Small intestine (tissue), 7 donors: ENCODE data around the gene UBE3B. TPM values are rescaled to one million over a fixed set of nuclear protein-coding genes. Genes with fewer than 3 reads are reported as not detected.

Experiments used
- DNase-seq, 2 donors: peaks; one replicate each; pipeline versions ENCODE4 v3.0.0 to v3.0.0-alpha.2; 2013
- FAIRE-seq: peaks from 2 replicates; lab custom pipeline; 2012; peaks lifted over from hg19 to GRCh38; lab: Jason Lieb, UNC
- H3K27ac ChIP-seq, 3 donors: one replicate each; pipeline ENCODE4 v1.5.1; 2013; ENCODE audit warnings: low read length in 2 of 3, mild to moderate bottlenecking in 2 of 3, control low read depth in 1 of 3, inconsistent platforms in 1 of 3, low read depth in 1 of 3, moderate library complexity in 1 of 3
- H3K27me3 ChIP-seq, 3 donors: one replicate each; pipeline ENCODE4 v1.6.1; 2013; ENCODE audit warnings: low read length in 3 of 3, inconsistent platforms in 1 of 3; ENCODE audit not compliant: control insufficient read depth in 3 of 3, insufficient read depth in 3 of 3
- H3K36me3 ChIP-seq, 3 donors: one replicate each; pipeline ENCODE4 v1.6.1; 2013; ENCODE audit warnings: low read length in 3 of 3, inconsistent platforms in 1 of 3, low read depth in 1 of 3, mild to moderate bottlenecking in 1 of 3, moderate library complexity in 1 of 3; ENCODE audit not compliant: control insufficient read depth in 3 of 3, insufficient read depth in 2 of 3
- H3K4me1 ChIP-seq, 3 donors: one replicate each; pipeline ENCODE4 v1.6.1; 2013; ENCODE audit warnings: low read length in 2 of 3, inconsistent platforms in 1 of 3, low read depth in 1 of 3, mild to moderate bottlenecking in 1 of 3, moderate library complexity in 1 of 3; ENCODE audit not compliant: control insufficient read depth in 3 of 3, insufficient read depth in 2 of 3
- H3K4me3 ChIP-seq, 3 donors: one replicate each; pipeline ENCODE4 v1.5.1; 2013; ENCODE audit warnings: low read length in 3 of 3, control low read depth in 1 of 3, inconsistent platforms in 1 of 3, low read depth in 1 of 3, mild to moderate bottlenecking in 1 of 3, moderate library complexity in 1 of 3
- H3K9me3 ChIP-seq, 2 donors: one replicate each; pipeline ENCODE4 v1.6.1; 2013; ENCODE audit warnings: low read depth in 1 of 2, low read length in 1 of 2; ENCODE audit not compliant: control insufficient read depth in 2 of 2, insufficient read depth in 1 of 2
- WGBS, 3 donors: extraction: QIAGEN DNeasy Blood & Tissue Kit; methylation state at CpG; one replicate each; pipeline ENCODE4 v1.1.7; 2013; 5-methylcytosine and 5-hydroxymethylcytosine counted together
- polyA plus RNA-seq, 4 donors: library from polyadenylated mRNA; stranded (reverse) in 3 of 4; unstranded in 1 of 4; fragments of 200-250 nt in 3 of 4; fragments of 120-200 nt in 1 of 4; gene quantifications; one replicate each; pipeline versions ENCODE4 v1.2.1 to v1.2.3, GENCODE V29; 2013
- donor health status: healthy with polysubstance abuse.
- donor health status: control.
- donor health status: control.
- donor health status: Bipolar disorder and iron deficiency.
- donor health status: healthy.

The UBE3B gene
- polyA plus RNA-seq, 4 donors, result 13.0 to 33.2 (median 13.3) TPM

GRCh38 chr12:109558374-109559199 lies 81.2 kb downstream of the UBE3B start:
- WGBS, 3 donors, result 19 to 66% (median 40%) methylated on average over 23 to 25 of the region's 25 CpGs
- Histone ChIP-seq H3K4me3 (no peak overlapping the region), H3K9me3 (peaks cover 0 to 3% of the 10 kb centered on the region in 2 donors), H3K4me1 (peaks cover 0 to 16% (median 3%) of the 10 kb centered on the region in 3 donors), H3K36me3 (peaks cover 0 to 66% (median 0%) of the 10 kb centered on the region in 3 donors), H3K27me3 (peaks cover 0 to 7% (median 0%) of the 10 kb centered on the region in 3 donors), H3K27ac (peak overlapping the region; percentile 60 to 77 (median 73))
- DNase-seq, result peak; percentile 71 to 91
- no peak for FAIRE-seq

- peaks cover 0 to 5% (median 0%) of the 10 kb centered on the region in 3 donors for H3K27me3 ChIP-seq
- H3K27ac ChIP-seq, result peak overlapping the region; percentile 60 to 77 (median 73)
- peaks cover 0 to 16% (median 3%) of the 10 kb centered on the region in 3 donors for H3K4me1 ChIP-seq
- FAIRE-seq (no peak), DNase-seq (no peak)
- WGBS, 3 donors, result 81 to 93% (median 89%) methylated on average over 6 of the region's 6 CpGs
- no peak overlapping the region for H3K4me3 ChIP-seq
- H3K36me3 ChIP-seq, result peaks cover 0 to 71% (median 0%) of the 10 kb centered on the region in 3 donors
- H3K9me3 ChIP-seq, result peaks cover 0 to 3% of the 10 kb centered on the region in 2 donors
These were observed 81.7 kb downstream of the UBE3B start for GRCh38 chr12:109559200-109559505.

GRCh38 chr12:109559601-109560000 lies 82.2 kb downstream of the UBE3B start:
- Histone ChIP-seq H3K9me3 (peaks cover 0 to 3% of the 10 kb centered on the region in 2 donors), H3K27me3 (peaks cover 0 to 3% (median 0%) of the 10 kb centered on the region in 3 donors), H3K4me1 (peaks cover 0 to 16% (median 3%) of the 10 kb centered on the region in 3 donors), H3K27ac (no peak overlapping the region), H3K36me3 (peaks cover 0 to 75% (median 0%) of the 10 kb centered on the region in 3 donors), H3K4me3 (no peak overlapping the region)
- DNase-seq (no peak), FAIRE-seq (no peak)
- WGBS, 3 donors, result 95 to 98% (median 97%) methylated on average over 10 of the region's 10 CpGs

- Histone ChIP-seq H3K27ac (no peak overlapping the region), H3K36me3 (peaks cover 0 to 81% (median 0%) of the 10 kb centered on the region in 3 donors), H3K27me3 (no peaks in the 10 kb centered on the region), H3K9me3 (peaks cover 0 to 3% of the 10 kb centered on the region in 2 donors), H3K4me1 (peaks cover 0 to 16% (median 3%) of the 10 kb centered on the region in 3 donors), H3K4me3 (no peak overlapping the region)
- WGBS, 3 donors, result 88 to 94% (median 93%) methylated on average over 24 to 30 of the region's 30 CpGs
- FAIRE-seq (no peak), DNase-seq (no peak)
These were observed 83.7 kb downstream of the UBE3B start for GRCh38 chr12:109560867-109561710.

- FAIRE-seq (no peak), DNase-seq (no peak)
- H3K9me3 ChIP-seq, result peaks cover 0 to 3% of the 10 kb centered on the region in 2 donors
- H3K27me3 ChIP-seq, result no peaks in the 10 kb centered on the region
- no peak overlapping the region for H3K4me3 ChIP-seq
- peaks cover 0 to 16% (median 3%) of the 10 kb centered on the region in 3 donors for H3K4me1 ChIP-seq
- H3K27ac ChIP-seq, result no peak overlapping the region
- 96 to 98% (median 96%) methylated on average over 10 of the region's 10 CpGs for WGBS, 3 donors
- peaks cover 0 to 81% (median 2%) of the 10 kb centered on the region in 3 donors for H3K36me3 ChIP-seq
These were observed 84.2 kb downstream of the UBE3B start for GRCh38 chr12:109561711-109562030.

- H3K36me3 ChIP-seq, result peaks cover 2 to 81% (median 3%) of the 10 kb centered on the region in 3 donors
- no peak for DNase-seq
- H3K4me1 ChIP-seq, result peaks cover 0 to 14% (median 3%) of the 10 kb centered on the region in 3 donors
- H3K27me3 ChIP-seq, result no peaks in the 10 kb centered on the region
- no peak overlapping the region for H3K4me3 ChIP-seq
- peaks cover 0 to 3% of the 10 kb centered on the region in 2 donors for H3K9me3 ChIP-seq
- no peak for FAIRE-seq
- 94 to 96% (median 95%) methylated on average over 4 of the region's 4 CpGs for WGBS, 3 donors
- H3K27ac ChIP-seq, result no peak overlapping the region
These were observed 85.4 kb downstream of the UBE3B start for GRCh38 chr12:109562871-109563270.

- FAIRE-seq (no peak), DNase-seq (no peak)
- Histone ChIP-seq H3K4me3 (no peak overlapping the region), H3K36me3 (peaks cover 2 to 86% (median 6%) of the 10 kb centered on the region in 3 donors), H3K27me3 (no peaks in the 10 kb centered on the region), H3K27ac (no peak overlapping the region), H3K4me1 (peaks cover 0 to 7% (median 0%) of the 10 kb centered on the region in 3 donors), H3K9me3 (peaks cover 0 to 3% of the 10 kb centered on the region in 2 donors)
- WGBS, 3 donors, result 88 to 95% (median 94%) methylated on average over 30 of the region's 30 CpGs
These were observed 86.2 kb downstream of the UBE3B start for GRCh38 chr12:109563291-109564284.
